Natural killer cell (primary cell): ENCODE results near the gene PITX1. TPM values are rescaled to one million over a fixed set of nuclear protein-coding genes. Genes with fewer than 3 reads are reported as not detected.

Experiments used
- ATAC-seq, 3 donors: fragments of 150-1000 bp in 2 of 3; fragments of 200-7000 bp in 1 of 3; cut with Tn5 transposase; 1 replicate in 1 of 3; 2 replicates in 2 of 3; pipeline ENCODE4 v1.10.0; 2021; ENCODE audit warnings: mild to moderate bottlenecking in 2 of 3, moderate library complexity in 2 of 3
- DNase-seq, 2 donors: peaks; one replicate each; pipeline versions ENCODE4 v3.0.0 to v3.0.0-alpha.2; 2013 to 2021; ENCODE audit warnings: mixed read lengths in 1 of 2
- H3K27ac ChIP-seq: one replicate; pipeline ENCODE4 v1.5.1; 2013; ENCODE audit warnings: mild to moderate bottlenecking, low read length
- H3K27me3 ChIP-seq: one replicate; pipeline ENCODE4 v1.6.1; 2013; ENCODE audit warnings: low read length; ENCODE audit not compliant: control insufficient read depth, insufficient read depth
- H3K36me3 ChIP-seq: one replicate; pipeline ENCODE4 v1.6.1; 2013; ENCODE audit warnings: low read length; ENCODE audit not compliant: control insufficient read depth, insufficient read depth
- H3K4me1 ChIP-seq: one replicate; pipeline ENCODE4 v1.6.1; 2013; ENCODE audit warnings: low read length; ENCODE audit not compliant: control insufficient read depth, insufficient read depth
- H3K4me3 ChIP-seq: one replicate; pipeline ENCODE4 v1.5.1; 2013; ENCODE audit warnings: low read length
- H3K9me3 ChIP-seq: one replicate; pipeline ENCODE4 v1.6.1; 2013; ENCODE audit warnings: low read length; ENCODE audit not compliant: control insufficient read depth, insufficient read depth
- H3K27ac Mint-ChIP-seq, 2 donors: one replicate each; pipeline ENCODE4 v1.8.0; 2022; ENCODE audit warnings: mild to moderate bottlenecking in 2 of 2, mixed read lengths in 2 of 2, moderate library complexity in 1 of 2
- H3K27me3 Mint-ChIP-seq, 2 donors: one replicate each; pipeline ENCODE4 v1.8.0; 2022; ENCODE audit warnings: low read depth in 2 of 2, mixed read lengths in 2 of 2
- H3K36me3 Mint-ChIP-seq: one replicate; pipeline ENCODE4 v1.8.0; 2022; ENCODE audit warnings: mixed read lengths
- H3K4me1 Mint-ChIP-seq, 2 donors: one replicate each; pipeline ENCODE4 v1.8.0; 2022; ENCODE audit warnings: mixed read lengths in 2 of 2
- H3K4me3 Mint-ChIP-seq: one replicate; pipeline ENCODE4 v1.8.0; 2022; ENCODE audit warnings: mild to moderate bottlenecking, moderate library complexity, mixed read lengths
- H3K9me3 Mint-ChIP-seq, 2 donors: one replicate each; pipeline ENCODE4 v1.8.0; 2022; ENCODE audit warnings: mixed read lengths in 2 of 2
- CTCF ChIP-seq: fragments of 200-600 bp; IDR thresholded peaks from one replicate; pipeline ENCODE4 v1.8.0; 2022; ENCODE audit warnings: antibody characterized with exemption
- WGBS: methylation state at CpG from one replicate; pipeline ENCODE4 v1.1.7; 2013; ENCODE audit warnings: missing lambda C conversion rate; ENCODE audit not compliant: insufficient coverage; 5-methylcytosine and 5-hydroxymethylcytosine counted together
- intact Hi-C: fragments of 100-400 bp; cut with micrococcal nuclease; formaldehyde crosslinking; loops from one replicate; pipeline ENCODE4 v1.14.2; 2022
- total RNA-seq, 4 donors: library from RNA; stranded (reverse); fragments of 120-200 nt in 1 of 4; gene quantifications; one replicate each; pipeline versions ENCODE4 v1.2.3 to v1.2.4, GENCODE V29; 2013 to 2022

Gene PITX1
- total RNA-seq, 3 donors from 2014 or later (not counting 1 experiment from before 2014, with no cell fraction given) = not detected

GRCh38 chr5:135058331-135058732, 24.3 kb upstream of the PITX1 start:
- no peak for DNase-seq
- Mint-ChIP-seq H3K27ac (no peak overlapping the region), H3K4me1 (no peaks in the 10 kb centered on the region), H3K4me3 (no peak overlapping the region), H3K9me3 (no peaks in the 10 kb centered on the region), H3K36me3 (no peaks in the 10 kb centered on the region), H3K27me3 (peaks cover 10 to 32% of the 10 kb centered on the region in 2 donors)
- intact Hi-C loops = no loop called here
- no peak for TF ChIP-seq CTCF
- H3K27me3 ChIP-seq = no peaks in the 10 kb centered on the region
- no peaks in the 10 kb centered on the region for H3K4me1 ChIP-seq
- no peak overlapping the region for H3K27ac ChIP-seq
- WGBS = 72% methylated on average over 8 of the region's 8 CpGs
- ATAC-seq = no peak
- no peaks in the 10 kb centered on the region for H3K36me3 ChIP-seq
- no peak overlapping the region for H3K4me3 ChIP-seq
- no peaks in the 10 kb centered on the region for H3K9me3 ChIP-seq

- Mint-ChIP-seq H3K9me3 (no peaks in the 10 kb centered on the region), H3K4me3 (no peak overlapping the region), H3K4me1 (no peaks in the 10 kb centered on the region), H3K27ac (no peak overlapping the region), H3K27me3 (peaks cover 14 to 42% of the 10 kb centered on the region in 2 donors), H3K36me3 (no peaks in the 10 kb centered on the region)
- ATAC-seq (no peak), DNase-seq (no peak)
- Histone ChIP-seq H3K27ac (no peak overlapping the region), H3K9me3 (no peaks in the 10 kb centered on the region), H3K27me3 (no peaks in the 10 kb centered on the region), H3K4me1 (peaks cover 10% of the 10 kb centered on the region), H3K4me3 (no peak overlapping the region), H3K36me3 (no peaks in the 10 kb centered on the region)
- intact Hi-C loops = no loop called here
- TF ChIP-seq CTCF = no peak
- WGBS = 81% methylated on average over 2 of the region's 2 CpGs
Observed at GRCh38 chr5:135057233-135057632, 23.2 kb upstream of the PITX1 start.

- Mint-ChIP-seq H3K27me3 (peaks cover 18 to 48% of the 10 kb centered on the region in 2 donors), H3K27ac (no peak overlapping the region)
- peaks cover 4% of the 10 kb centered on the region for H3K27me3 ChIP-seq
Observed at GRCh38 chr5:135056316-135057030, 22.4 kb upstream of the PITX1 start.

More at GRCh38 chr5:135056316-135057030, 22.4 kb upstream of the PITX1 start:
- Histone ChIP-seq H3K9me3 (no peaks in the 10 kb centered on the region), H3K27ac (no peak overlapping the region), H3K36me3 (no peaks in the 10 kb centered on the region), H3K4me3 (no peak overlapping the region), H3K4me1 (peaks cover 10% of the 10 kb centered on the region)
- Mint-ChIP-seq H3K9me3 (no peaks in the 10 kb centered on the region), H3K4me1 (no peaks in the 10 kb centered on the region), H3K36me3 (no peaks in the 10 kb centered on the region), H3K4me3 (no peak overlapping the region)
- intact Hi-C loops = no loop called here
- no peak for TF ChIP-seq CTCF
- 83% methylated on average over 8 of the region's 8 CpGs for WGBS
- DNase-seq = no peak
- no peak for ATAC-seq
